Measurements from ENCODE around the gene LRRC10B. TPM values are rescaled to one million over a fixed set of nuclear protein-coding genes. Genes with fewer than 3 reads are reported as not detected.

The LRRC10B gene
- total RNA-seq, 1 donor from 2014 or later = not detected

DNA sequence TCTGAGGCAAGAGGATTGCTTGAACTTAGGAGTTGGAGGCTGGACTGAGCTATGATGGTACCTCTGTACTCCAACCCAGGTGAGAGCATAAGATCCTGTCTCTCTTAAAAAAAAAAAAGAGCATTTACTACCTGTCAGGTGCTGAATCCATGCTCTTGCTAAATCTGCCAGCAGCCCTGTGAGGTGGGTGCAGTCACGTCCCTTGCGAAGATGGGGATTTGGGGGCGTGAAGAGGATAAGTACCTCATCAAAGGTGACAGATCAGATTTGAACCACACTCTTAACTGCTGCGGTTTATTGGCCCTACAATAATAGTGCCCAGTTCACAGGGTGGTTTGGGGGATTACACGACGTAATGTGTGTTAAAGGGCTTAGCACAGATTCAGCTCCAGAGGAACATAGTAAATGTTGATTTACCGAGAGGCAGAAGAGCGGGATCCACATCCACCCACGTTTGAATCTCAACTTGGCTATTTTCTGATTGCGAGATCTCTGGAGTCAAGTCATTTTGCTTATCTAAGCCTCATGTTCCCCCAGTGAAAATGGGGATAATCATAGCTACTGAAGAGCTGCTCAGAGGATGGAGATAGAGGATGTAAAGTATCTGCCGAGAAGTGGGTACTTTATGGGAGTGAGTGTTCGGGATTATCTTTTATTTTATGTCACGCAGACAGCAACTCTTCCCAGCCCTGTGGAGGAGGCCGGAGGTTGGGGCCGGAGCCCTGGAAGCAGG, 28.1 kb upstream of the LRRC10B start:
- no peak for DNase-seq (ENCODE audit: low read depth)
- TF ChIP-seq, protein P1, sequence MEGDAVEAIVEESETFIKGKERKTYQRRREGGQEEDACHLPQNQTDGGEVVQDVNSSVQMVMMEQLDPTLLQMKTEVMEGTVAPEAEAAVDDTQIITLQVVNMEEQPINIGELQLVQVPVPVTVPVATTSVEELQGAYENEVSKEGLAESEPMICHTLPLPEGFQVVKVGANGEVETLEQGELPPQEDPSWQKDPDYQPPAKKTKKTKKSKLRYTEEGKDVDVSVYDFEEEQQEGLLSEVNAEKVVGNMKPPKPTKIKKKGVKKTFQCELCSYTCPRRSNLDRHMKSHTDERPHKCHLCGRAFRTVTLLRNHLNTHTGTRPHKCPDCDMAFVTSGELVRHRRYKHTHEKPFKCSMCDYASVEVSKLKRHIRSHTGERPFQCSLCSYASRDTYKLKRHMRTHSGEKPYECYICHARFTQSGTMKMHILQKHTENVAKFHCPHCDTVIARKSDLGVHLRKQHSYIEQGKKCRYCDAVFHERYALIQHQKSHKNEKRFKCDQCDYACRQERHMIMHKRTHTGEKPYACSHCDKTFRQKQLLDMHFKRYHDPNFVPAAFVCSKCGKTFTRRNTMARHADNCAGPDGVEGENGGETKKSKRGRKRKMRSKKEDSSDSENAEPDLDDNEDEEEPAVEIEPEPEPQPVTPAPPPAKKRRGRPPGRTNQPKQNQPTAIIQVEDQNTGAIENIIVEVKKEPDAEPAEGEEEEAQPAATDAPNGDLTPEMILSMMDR (conservative IDR thresholded peaks at IDR 0.05; ENCODE audit: low read depth, low read length) = no peak
- H3K4me3 ChIP-seq (ENCODE audit: low read depth, low read length) = no peak overlapping the region

DNA sequence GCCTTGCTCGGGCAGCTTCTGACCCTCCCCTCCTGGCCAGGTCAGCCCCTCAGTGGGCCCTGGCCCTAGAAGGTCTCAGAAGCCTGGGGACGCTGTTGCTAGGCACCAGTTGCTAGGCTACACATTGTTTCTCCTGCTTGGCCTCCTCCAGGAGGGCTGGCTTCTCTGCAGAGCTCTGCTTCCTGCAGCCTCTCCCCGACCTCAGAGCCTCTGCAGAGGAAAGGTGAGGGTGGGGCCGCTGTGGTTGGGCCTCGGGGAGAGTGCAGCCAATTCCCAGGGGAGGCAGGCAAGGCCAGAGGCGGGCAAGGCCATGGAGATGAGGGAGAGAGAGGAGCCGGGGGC, 27.6 kb upstream of the LRRC10B start:
- TF ChIP-seq, protein P1 (conservative IDR thresholded peaks at IDR 0.05; ENCODE audit: low read depth, low read length) = no peak
- DNase-seq (ENCODE audit: low read depth) = no peak

DNA sequence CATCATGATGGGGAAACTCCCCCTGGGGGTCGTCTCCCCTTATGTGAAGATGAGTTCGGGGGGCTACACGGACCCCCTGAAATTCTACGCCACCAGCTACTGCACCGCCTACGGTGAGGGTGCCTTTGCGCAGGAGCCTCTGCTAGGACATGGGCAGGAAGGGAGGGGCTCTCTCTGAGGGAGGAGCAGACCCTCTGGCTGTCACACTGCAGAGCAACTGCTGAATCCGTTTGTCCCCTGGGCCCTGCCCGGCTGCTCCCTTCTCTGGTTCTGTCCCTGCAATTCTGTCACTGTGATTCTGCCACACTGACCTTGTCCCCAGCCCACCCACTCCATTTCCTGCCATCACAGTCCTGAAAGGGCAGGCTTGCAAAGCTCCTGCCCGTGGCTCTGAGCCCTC, 26.7 kb upstream of the LRRC10B start:
- no peak overlapping the region for H3K4me3 ChIP-seq (ENCODE audit: low read depth, low read length)
- TF ChIP-seq, protein P1 (conservative IDR thresholded peaks at IDR 0.05; ENCODE audit: low read depth, low read length) = no peak
- DNase-seq (ENCODE audit: low read depth) = no peak

More for the DNA sequence above, 27.6 kb upstream of the LRRC10B start:
- H3K4me3 ChIP-seq (ENCODE audit: low read depth, low read length) = no peak overlapping the region

DNA sequence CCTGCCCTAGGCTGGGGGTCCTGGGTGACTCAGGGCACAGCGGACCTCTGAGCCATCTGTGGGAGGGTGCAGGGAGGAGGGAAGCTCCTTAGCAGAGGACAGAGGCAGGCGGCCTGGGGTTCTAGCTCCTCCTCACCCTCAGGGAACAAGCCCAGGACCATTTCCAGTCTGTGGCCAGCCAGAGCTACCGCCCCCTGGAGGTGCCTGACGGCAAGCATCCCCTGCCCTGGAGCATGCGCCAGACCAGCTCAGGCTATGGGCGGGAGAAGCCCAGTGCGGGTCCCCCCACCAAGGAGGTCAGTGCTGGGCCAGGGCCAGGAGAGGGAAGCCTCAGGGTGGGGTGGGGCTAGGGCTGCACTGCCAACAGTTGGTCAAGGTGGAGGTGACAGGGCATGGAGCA, 26.0 kb upstream of the LRRC10B start:
- no peak for DNase-seq (ENCODE audit: low read depth)
- TF ChIP-seq, protein P1 (conservative IDR thresholded peaks at IDR 0.05; ENCODE audit: low read depth, low read length) = peak; percentile 65
- no peak overlapping the region for H3K4me3 ChIP-seq (ENCODE audit: low read depth, low read length)

DNA sequence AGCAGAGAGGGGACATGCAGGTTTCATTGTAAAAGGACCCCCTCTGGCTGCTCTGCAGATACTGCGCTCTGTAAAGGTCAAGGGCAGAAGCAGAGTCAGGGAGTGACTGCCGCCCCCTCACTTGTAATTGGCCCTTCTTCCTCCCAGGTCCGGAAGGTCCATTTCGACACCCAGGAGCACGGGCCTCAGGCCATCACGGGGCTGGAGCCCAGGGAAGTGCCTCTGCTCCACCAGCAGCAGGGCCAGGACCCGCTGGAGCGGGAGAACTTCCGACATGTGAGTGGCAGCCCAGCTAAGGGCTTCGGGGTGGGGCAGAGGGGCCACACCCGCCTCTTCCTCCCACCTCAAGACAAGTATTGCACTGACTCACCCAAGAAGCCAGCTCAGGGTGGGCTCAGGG, 24.0 kb upstream of the LRRC10B start:
- H3K4me3 ChIP-seq (ENCODE audit: low read depth, low read length) = no peak overlapping the region
- no peak for DNase-seq (ENCODE audit: low read depth)
- TF ChIP-seq, protein P1 (conservative IDR thresholded peaks at IDR 0.05; ENCODE audit: low read depth, low read length) = no peak

DNA sequence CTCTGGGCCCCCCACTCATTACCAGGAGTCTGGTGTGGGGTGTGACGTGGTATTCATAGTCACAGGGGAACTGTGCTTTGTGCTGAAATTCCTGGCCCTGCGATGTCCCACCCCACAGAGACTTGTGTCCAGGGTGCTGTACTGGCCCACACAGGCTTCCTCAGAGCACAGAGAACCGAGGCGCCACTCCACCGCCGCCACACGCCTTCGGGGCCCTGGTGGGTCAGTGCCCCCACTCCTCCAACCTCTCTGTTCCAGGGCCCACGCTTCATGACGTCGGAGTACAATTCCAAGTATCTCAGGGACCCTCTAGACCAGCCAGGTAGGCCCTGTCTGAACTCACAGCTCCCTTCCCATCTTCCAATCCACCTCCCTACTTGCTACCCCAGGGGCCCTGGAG, 23.5 kb upstream of the LRRC10B start:
- TF ChIP-seq, protein P1 (conservative IDR thresholded peaks at IDR 0.05; ENCODE audit: low read depth, low read length) = no peak
- DNase-seq (ENCODE audit: low read depth) = no peak
- no peak overlapping the region for H3K4me3 ChIP-seq (ENCODE audit: low read depth, low read length)

DNA sequence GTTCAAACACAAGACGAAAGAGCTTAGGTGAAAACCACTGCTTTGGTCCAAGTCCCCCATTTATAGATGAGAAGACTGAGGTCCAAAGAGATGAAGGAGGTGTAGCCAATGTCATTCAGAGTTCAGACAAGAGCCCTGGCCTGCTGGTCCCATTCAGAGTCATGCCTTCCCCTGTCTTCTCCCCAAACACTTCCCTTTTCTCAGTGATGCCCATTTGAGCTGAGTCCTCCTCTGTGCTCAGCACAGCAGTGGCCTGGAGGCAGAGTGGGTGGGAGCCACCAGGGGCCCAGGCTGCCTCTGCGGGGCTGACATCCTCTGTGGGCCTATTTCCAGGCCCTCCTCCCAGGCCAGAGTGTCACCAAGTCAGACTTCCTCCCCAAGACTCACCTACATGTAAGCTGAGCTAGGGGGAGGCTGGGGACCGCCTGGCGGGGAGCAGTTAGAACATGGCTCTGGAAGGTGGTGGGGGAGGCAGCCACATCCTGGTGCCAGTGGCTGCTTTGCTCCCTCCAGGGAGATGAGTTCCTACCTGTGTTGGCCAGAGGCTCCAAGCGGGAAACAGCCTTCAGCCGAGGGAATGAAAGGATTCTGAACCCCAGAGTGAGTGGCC, 22.4 kb upstream of the LRRC10B start:
- TF ChIP-seq, protein P1 (conservative IDR thresholded peaks at IDR 0.05; ENCODE audit: low read depth, low read length) = no peak

More for the DNA sequence above, 22.4 kb upstream of the LRRC10B start:
- no peak for DNase-seq (ENCODE audit: low read depth)
- no peak overlapping the region for H3K4me3 ChIP-seq (ENCODE audit: low read depth, low read length)
